Endothelial cell (in vitro differentiated cells): ENCODE measurements around the gene DOCK4. TPM values are rescaled to one million over a fixed set of nuclear protein-coding genes. Genes with fewer than 3 reads are reported as not detected.

Experiments used
- DNase-seq: peaks from one replicate; pipeline ENCODE4 v3.0.0; 2021; ENCODE audit warnings: low spot score
- H3K27ac Mint-ChIP-seq: one replicate; pipeline ENCODE4 v1.8.0; 2021; ENCODE audit warnings: mixed read lengths, inconsistent platforms; ENCODE audit not compliant: unreplicated experiment
- H3K27me3 Mint-ChIP-seq: one replicate; pipeline ENCODE4 v1.8.0; 2021; ENCODE audit warnings: mild to moderate bottlenecking, moderate library complexity, mixed read lengths, inconsistent platforms; ENCODE audit not compliant: unreplicated experiment
- H3K36me3 Mint-ChIP-seq: one replicate; pipeline ENCODE4 v1.8.0; 2021; ENCODE audit warnings: mild to moderate bottlenecking, low read depth, mixed read lengths, inconsistent platforms; ENCODE audit not compliant: unreplicated experiment
- H3K4me1 Mint-ChIP-seq: one replicate; pipeline ENCODE4 v1.8.0; 2021; ENCODE audit warnings: mild to moderate bottlenecking, mixed read lengths, inconsistent platforms; ENCODE audit not compliant: unreplicated experiment
- H3K4me3 Mint-ChIP-seq: one replicate; pipeline ENCODE4 v1.8.0; 2021; ENCODE audit warnings: mild to moderate bottlenecking, mixed read lengths, inconsistent platforms; ENCODE audit not compliant: unreplicated experiment
- H3K9me3 Mint-ChIP-seq: one replicate; pipeline ENCODE4 v1.8.0; 2021; ENCODE audit warnings: mixed read lengths, inconsistent platforms; ENCODE audit not compliant: unreplicated experiment
- CTCF ChIP-seq: fragments of 200-600 bp; sonication (generic); IDR thresholded peaks from one replicate; pipeline ENCODE4 v1.5.0; 2021; ENCODE audit warnings: antibody characterized with exemption; ENCODE audit not compliant: unreplicated experiment
- total RNA-seq: library from RNA; stranded (reverse); fragmentation: NEBNext Ultra II Directional; extraction: Animal tissue kit (Norgen Biotek cat#: 25700); gene quantifications from one replicate; pipeline ENCODE4 v1.2.1, GENCODE V29; 2021; ENCODE audit not compliant: unreplicated experiment

Gene DOCK4
- total RNA-seq, 1 donor from 2014 or later = 99.2 TPM

DNA sequence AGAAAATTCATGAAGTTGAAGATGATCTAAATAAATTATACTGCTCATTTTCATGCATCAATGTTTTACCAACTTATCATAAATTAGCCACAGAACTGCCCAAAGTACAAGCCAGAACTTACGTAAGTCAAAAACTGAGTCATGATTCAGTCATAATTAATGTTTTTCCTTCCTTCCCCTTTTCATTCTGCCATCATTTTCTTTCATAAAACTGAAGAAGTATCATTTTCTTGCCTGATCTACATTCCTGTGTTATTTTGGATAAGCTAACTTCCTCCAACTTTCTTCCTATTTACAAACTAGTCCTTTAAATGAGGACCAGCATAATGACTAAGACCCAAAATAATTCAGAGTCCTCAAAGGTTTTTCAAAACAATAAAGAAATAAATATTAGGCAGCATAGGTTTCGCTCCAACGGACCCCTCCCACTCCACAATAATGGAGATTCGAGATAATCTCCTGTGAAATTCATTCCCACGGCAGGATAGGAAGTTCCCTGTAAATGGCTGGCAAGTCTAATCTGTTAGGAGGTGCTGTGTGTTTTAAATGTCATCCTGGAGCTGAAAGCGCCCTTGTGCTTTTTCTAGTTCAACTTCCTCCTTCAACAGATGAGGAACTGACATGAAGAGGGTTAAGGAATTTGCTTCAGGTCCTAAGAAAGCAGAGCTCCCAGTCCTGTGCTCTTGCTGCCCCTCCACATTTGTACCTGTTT, 218.9 kb downstream of the DOCK4 start:
- DNase-seq = no peak
- Mint-ChIP-seq H3K27ac (peak overlapping the region; percentile 48), H3K4me1 (peaks cover 57% of the 10 kb centered on the region)

DNA sequence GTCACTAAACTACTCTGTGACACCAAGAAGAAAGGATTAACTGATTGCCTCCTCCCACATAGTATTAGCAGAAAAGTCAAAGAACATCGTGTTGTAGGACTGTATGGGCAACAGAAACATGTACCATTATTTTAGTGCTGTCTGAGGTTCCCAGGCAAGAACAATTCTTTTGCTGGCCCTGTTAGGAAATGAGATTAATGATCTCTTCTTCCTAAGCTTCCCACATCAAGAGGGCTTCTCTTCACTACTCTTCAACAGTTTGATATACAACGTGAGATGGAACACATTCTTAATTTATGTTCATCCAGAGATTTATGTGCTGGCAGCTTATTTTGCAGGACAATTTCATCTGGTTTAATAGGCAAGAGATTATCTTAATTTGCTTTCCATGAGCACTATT, 219.6 kb downstream of the DOCK4 start:
- DNase-seq = no peak
- TF ChIP-seq CTCF = no peak
- H3K4me1 Mint-ChIP-seq = peaks cover 57% of the 10 kb centered on the region
- no peaks in the 10 kb centered on the region for H3K9me3 Mint-ChIP-seq
- H3K4me3 Mint-ChIP-seq = peak overlapping the region; percentile 20
- H3K36me3 Mint-ChIP-seq = peaks cover 61% of the 10 kb centered on the region
- H3K27ac Mint-ChIP-seq = peak overlapping the region; percentile 68
- peaks cover 11% of the 10 kb centered on the region for H3K27me3 Mint-ChIP-seq

More for the DNA sequence above, 218.9 kb downstream of the DOCK4 start:
- Mint-ChIP-seq H3K36me3 (peaks cover 60% of the 10 kb centered on the region), H3K9me3 (no peaks in the 10 kb centered on the region), H3K27me3 (peaks cover 10% of the 10 kb centered on the region), H3K4me3 (peak overlapping the region; percentile 4)
- no peak for TF ChIP-seq CTCF

DNA sequence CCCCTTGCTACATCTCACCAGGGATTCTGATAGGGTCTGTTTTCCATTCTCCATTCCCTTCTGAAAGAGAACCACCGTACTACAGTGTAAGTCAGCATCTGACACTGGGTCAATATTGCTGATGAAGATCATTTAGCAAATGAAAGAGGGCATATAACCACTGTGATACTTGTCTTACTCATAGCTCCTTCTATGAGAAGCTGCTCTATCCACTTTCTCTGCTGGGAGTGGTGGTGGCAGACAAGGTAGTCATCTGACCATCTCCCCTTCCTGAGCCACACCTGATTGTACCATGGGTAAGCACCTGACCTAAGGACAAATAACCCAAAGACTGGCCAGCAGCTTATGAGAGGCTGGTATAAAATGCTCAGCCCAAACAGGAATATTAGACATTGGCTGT, 220.4 kb downstream of the DOCK4 start:
- H3K27me3 Mint-ChIP-seq = peaks cover 12% of the 10 kb centered on the region
- H3K9me3 Mint-ChIP-seq = no peaks in the 10 kb centered on the region
- H3K4me1 Mint-ChIP-seq = peaks cover 57% of the 10 kb centered on the region
- no peak for TF ChIP-seq CTCF
- DNase-seq = no peak
- no peak overlapping the region for H3K4me3 Mint-ChIP-seq
- peak overlapping the region; percentile 37 for H3K27ac Mint-ChIP-seq
- peaks cover 64% of the 10 kb centered on the region for H3K36me3 Mint-ChIP-seq

- H3K36me3 Mint-ChIP-seq = peaks cover 62% of the 10 kb centered on the region
- no peak for DNase-seq
- TF ChIP-seq CTCF = no peak
- no peaks in the 10 kb centered on the region for H3K9me3 Mint-ChIP-seq
- no peak overlapping the region for H3K27ac Mint-ChIP-seq
- H3K4me1 Mint-ChIP-seq = peaks cover 41% of the 10 kb centered on the region
- H3K4me3 Mint-ChIP-seq = no peak overlapping the region
- peaks cover 12% of the 10 kb centered on the region for H3K27me3 Mint-ChIP-seq
Observed at GRCh38 chr7:111982804-111983203, 223.4 kb downstream of the DOCK4 start.

GRCh38 chr7:111982133-111982532, 224.1 kb downstream of the DOCK4 start:
- H3K9me3 Mint-ChIP-seq = no peaks in the 10 kb centered on the region
- H3K27ac Mint-ChIP-seq = no peak overlapping the region
- no peak for DNase-seq
- H3K36me3 Mint-ChIP-seq = peaks cover 62% of the 10 kb centered on the region
- H3K4me3 Mint-ChIP-seq = no peak overlapping the region
- peaks cover 11% of the 10 kb centered on the region for H3K27me3 Mint-ChIP-seq
- peaks cover 36% of the 10 kb centered on the region for H3K4me1 Mint-ChIP-seq
- TF ChIP-seq CTCF = no peak
